ENCODE data around the gene SCN3B. TPM values are rescaled to one million over a fixed set of nuclear protein-coding genes. Genes with fewer than 3 reads are reported as not detected.

Gene SCN3B
- total RNA-seq, 4 donors from 2014 or later = 0.31 to 2.7 (median 1.4) TPM

DNA sequence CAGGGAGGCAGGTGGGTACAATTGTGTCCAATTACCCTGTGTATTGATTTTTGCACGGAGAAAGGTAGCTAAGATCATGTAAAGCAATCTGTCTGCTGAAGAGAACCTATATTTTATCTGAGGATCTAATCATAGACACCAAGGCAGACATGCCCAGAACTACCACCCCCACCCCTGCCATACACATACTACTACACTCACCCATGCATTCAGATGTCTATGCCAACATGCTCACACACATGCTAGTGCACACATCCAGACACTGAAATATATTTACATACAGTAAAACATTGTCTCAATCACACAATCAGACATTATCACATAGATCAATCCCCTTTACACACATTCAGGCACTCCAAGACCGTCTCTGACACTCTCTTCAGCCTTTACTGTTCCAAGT is 1.8 kb downstream of the SCN3B start:
- 74% methylated on average over 2 of the region's 2 CpGs; no CpG with 5 or more reads in 1 of the 2 donors for WGBS, 2 donors (ENCODE audit: low coverage in 1 of 2)
- Histone ChIP-seq H3K9me3 (no peaks in the 10 kb centered on the region), H3K27me3 (peaks cover 84% of the 10 kb centered on the region), H3K4me3 (no peak overlapping the region), H3K27ac (no peak overlapping the region), H3K4me1 (peaks cover 0 to 26% (median 7%) of the 10 kb centered on the region in 3 donors), H3K36me3 (no peaks in the 10 kb centered on the region)
- no peak for ATAC-seq
- TF ChIP-seq POLR2AphosphoS5 (IDR thresholded peaks at IDR 0.05) (no peak), POLR2A (IDR thresholded peaks at IDR 0.05) (no peak), EP300 (IDR thresholded peaks at IDR 0.05) (no peak)
- TF ChIP-seq, protein P1, sequence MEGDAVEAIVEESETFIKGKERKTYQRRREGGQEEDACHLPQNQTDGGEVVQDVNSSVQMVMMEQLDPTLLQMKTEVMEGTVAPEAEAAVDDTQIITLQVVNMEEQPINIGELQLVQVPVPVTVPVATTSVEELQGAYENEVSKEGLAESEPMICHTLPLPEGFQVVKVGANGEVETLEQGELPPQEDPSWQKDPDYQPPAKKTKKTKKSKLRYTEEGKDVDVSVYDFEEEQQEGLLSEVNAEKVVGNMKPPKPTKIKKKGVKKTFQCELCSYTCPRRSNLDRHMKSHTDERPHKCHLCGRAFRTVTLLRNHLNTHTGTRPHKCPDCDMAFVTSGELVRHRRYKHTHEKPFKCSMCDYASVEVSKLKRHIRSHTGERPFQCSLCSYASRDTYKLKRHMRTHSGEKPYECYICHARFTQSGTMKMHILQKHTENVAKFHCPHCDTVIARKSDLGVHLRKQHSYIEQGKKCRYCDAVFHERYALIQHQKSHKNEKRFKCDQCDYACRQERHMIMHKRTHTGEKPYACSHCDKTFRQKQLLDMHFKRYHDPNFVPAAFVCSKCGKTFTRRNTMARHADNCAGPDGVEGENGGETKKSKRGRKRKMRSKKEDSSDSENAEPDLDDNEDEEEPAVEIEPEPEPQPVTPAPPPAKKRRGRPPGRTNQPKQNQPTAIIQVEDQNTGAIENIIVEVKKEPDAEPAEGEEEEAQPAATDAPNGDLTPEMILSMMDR (IDR thresholded peaks at IDR 0.05) = no peak

DNA sequence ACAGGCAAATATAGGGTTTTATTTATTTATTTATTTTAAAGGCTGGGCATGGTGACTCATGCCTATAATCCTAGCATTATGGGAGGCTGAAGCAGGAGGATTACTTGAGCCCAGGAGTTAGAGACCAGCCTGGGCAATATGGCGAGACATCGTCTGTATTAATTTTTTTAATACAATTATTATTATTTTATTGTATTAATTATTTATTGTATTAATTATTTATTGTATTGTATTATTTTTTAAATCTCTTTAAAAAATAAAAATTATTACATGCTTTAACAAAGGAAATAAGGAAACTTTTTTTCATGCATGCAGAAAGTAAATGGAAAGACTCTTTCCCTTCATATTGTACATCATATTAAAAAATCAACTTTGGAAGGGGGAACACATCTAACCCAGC is 3.5 kb downstream of the SCN3B start:
- Histone ChIP-seq H3K4me1 (peaks cover 0 to 26% (median 7%) of the 10 kb centered on the region in 3 donors), H3K4me3 (no peak overlapping the region), H3K27ac (no peak overlapping the region), H3K9me3 (no peaks in the 10 kb centered on the region), H3K27me3 (peaks cover 74% of the 10 kb centered on the region), H3K36me3 (no peaks in the 10 kb centered on the region)
- 92 to 97% methylated on average over 2 of the region's 2 CpGs for WGBS, 2 donors (ENCODE audit: low coverage in 1 of 2)
- no peak for TF ChIP-seq EP300 (IDR thresholded peaks at IDR 0.05)
- TF ChIP-seq POLR2A (IDR thresholded peaks at IDR 0.05) = no peak
- TF ChIP-seq, protein P1 (IDR thresholded peaks at IDR 0.05) = no peak
- no peak for TF ChIP-seq POLR2AphosphoS5 (IDR thresholded peaks at IDR 0.05)
- no peak for ATAC-seq

DNA sequence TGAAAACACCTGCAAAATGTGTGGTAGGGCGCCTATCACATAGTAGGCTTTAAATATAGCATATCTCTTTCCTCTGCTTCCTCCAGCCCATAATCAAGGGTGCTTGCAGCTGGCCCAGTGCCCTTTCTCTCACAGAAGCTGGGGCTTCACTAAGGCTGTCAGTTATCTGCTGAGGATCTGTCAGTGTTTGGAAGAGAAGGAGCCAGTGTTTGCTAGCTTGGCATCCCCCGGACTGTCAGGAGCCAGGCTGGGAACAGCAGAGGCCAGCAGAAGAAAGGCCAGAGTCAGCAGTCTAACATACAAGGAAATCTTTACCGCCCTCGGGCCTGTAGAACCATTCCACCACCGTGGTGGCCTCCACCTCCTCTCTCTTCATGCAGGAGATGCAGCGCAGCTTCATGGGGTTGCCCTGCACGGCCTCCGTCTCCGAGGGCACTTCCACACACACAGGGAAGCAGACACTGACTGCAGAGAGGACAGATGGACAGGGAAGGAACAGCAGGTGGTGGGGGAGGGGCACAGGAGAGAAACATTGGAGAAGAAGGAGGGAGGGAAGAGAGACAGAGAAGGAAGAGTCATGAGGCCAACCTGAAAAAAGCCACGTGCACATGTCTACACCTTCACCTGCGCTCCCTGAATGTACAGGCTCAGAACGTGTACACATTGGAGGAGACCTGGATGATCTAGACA is 9.0 kb downstream of the SCN3B start:
- H3K4me1 ChIP-seq = no peaks in the 10 kb centered on the region
- no peaks in the 10 kb centered on the region for H3K36me3 ChIP-seq
- TF ChIP-seq POLR2AphosphoS5 (IDR thresholded peaks at IDR 0.05) (no peak), EP300 (IDR thresholded peaks at IDR 0.05) (no peak), POLR2A (IDR thresholded peaks at IDR 0.05) (no peak)
- TF ChIP-seq, protein P1 (IDR thresholded peaks at IDR 0.05) = no peak
- H3K27ac ChIP-seq = no peak overlapping the region
- H3K9me3 ChIP-seq = no peaks in the 10 kb centered on the region
- 63 to 93% methylated on average over 3 to 6 of the region's 12 CpGs for WGBS, 2 donors (ENCODE audit: low coverage in 1 of 2)
- H3K4me3 ChIP-seq = no peak overlapping the region
- H3K27me3 ChIP-seq = peaks cover 32% of the 10 kb centered on the region
- ATAC-seq = no peak

DNA sequence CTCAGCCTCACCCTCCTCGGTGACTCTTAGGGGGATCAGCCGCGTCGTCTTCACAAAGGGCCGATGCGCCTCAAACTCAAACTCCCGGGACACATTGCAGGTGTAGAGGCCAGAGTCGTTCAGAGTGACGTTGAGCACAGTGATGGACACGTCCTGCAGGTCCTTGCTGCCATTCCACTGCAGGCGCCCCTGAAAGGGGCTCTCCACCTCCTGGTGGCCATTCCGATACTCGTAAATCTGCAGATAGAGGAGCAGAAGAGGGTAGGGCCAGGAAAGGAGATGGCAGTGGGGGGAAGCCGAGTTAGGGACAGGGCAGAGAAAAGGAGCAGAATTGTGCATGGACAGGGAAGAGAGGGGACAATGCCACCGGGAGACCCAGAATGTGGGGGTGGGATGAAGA is 12.0 kb downstream of the SCN3B start:
- Histone ChIP-seq H3K4me1 (no peaks in the 10 kb centered on the region), H3K36me3 (no peaks in the 10 kb centered on the region), H3K9me3 (no peaks in the 10 kb centered on the region), H3K27me3 (peaks cover 23% of the 10 kb centered on the region), H3K4me3 (no peak overlapping the region), H3K27ac (no peak overlapping the region)
- no peak for ATAC-seq
- TF ChIP-seq, protein P1 (IDR thresholded peaks at IDR 0.05) = no peak
- no peak for TF ChIP-seq POLR2A (IDR thresholded peaks at IDR 0.05)
- no peak for TF ChIP-seq EP300 (IDR thresholded peaks at IDR 0.05)
- no peak for TF ChIP-seq POLR2AphosphoS5 (IDR thresholded peaks at IDR 0.05)
- 68 to 80% methylated on average over 1 to 2 of the region's 15 CpGs for WGBS, 2 donors (ENCODE audit: low coverage in 1 of 2)

DNA sequence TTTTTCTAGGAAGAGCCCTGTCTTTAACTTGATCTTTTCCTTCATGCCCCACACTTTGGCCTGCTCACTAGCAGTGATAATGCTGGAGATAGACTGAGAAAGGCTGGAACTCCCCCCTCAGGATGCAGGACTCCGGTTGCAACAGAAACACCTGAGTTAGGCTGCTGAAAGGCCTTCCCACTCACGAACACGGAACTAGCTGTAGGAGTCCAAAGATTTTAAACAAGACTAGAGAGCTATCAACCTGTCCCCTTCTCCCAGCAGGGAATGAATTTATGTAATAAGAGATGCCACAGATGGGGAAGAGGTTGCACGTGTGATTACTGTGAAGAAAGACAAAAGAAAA is 13.0 kb downstream of the SCN3B start:
- H3K9me3 ChIP-seq = no peaks in the 10 kb centered on the region
- peaks cover 27% of the 10 kb centered on the region for H3K27me3 ChIP-seq
- H3K36me3 ChIP-seq = no peaks in the 10 kb centered on the region
- H3K4me3 ChIP-seq = no peak overlapping the region
- WGBS, 2 donors (ENCODE audit: low coverage in 1 of 2) = 13 to 58% methylated on average over 1 to 4 of the region's 4 CpGs
- ATAC-seq = no peak
- H3K27ac ChIP-seq = no peak overlapping the region
- no peaks in the 10 kb centered on the region for H3K4me1 ChIP-seq
- no peak for TF ChIP-seq POLR2A (IDR thresholded peaks at IDR 0.05)
- TF ChIP-seq EP300 (IDR thresholded peaks at IDR 0.05) = no peak
- TF ChIP-seq, protein P1 (IDR thresholded peaks at IDR 0.05) = no peak
- TF ChIP-seq POLR2AphosphoS5 (IDR thresholded peaks at IDR 0.05) = no peak

Measured in gastroesophageal sphincter (tissue), 4 donors.